Small intestine (tissue), 7 donors: ENCODE data around the gene ECE1. TPM values are rescaled to one million over a fixed set of nuclear protein-coding genes. Genes with fewer than 3 reads are reported as not detected.
A peak's percentile ranks its signal among the peaks of the same experiment; 100 is the strongest.

Experiments
- DNase-seq, 2 donors: peaks; one replicate each; pipeline versions ENCODE4 v3.0.0 to v3.0.0-alpha.2; 2013
- FAIRE-seq: peaks from 2 replicates; lab custom pipeline; 2012; peaks lifted over from hg19 to GRCh38; lab: Jason Lieb, UNC
- H3K27ac ChIP-seq, 3 donors: one replicate each; pipeline ENCODE4 v1.5.1; 2013; ENCODE audit warnings: low read length in 2 of 3, mild to moderate bottlenecking in 2 of 3, control low read depth in 1 of 3, inconsistent platforms in 1 of 3, low read depth in 1 of 3, moderate library complexity in 1 of 3
- H3K27me3 ChIP-seq, 3 donors: one replicate each; pipeline ENCODE4 v1.6.1; 2013; ENCODE audit warnings: low read length in 3 of 3, inconsistent platforms in 1 of 3; ENCODE audit not compliant: control insufficient read depth in 3 of 3, insufficient read depth in 3 of 3
- H3K36me3 ChIP-seq, 3 donors: one replicate each; pipeline ENCODE4 v1.6.1; 2013; ENCODE audit warnings: low read length in 3 of 3, inconsistent platforms in 1 of 3, low read depth in 1 of 3, mild to moderate bottlenecking in 1 of 3, moderate library complexity in 1 of 3; ENCODE audit not compliant: control insufficient read depth in 3 of 3, insufficient read depth in 2 of 3
- H3K4me1 ChIP-seq, 3 donors: one replicate each; pipeline ENCODE4 v1.6.1; 2013; ENCODE audit warnings: low read length in 2 of 3, inconsistent platforms in 1 of 3, low read depth in 1 of 3, mild to moderate bottlenecking in 1 of 3, moderate library complexity in 1 of 3; ENCODE audit not compliant: control insufficient read depth in 3 of 3, insufficient read depth in 2 of 3
- H3K4me3 ChIP-seq, 3 donors: one replicate each; pipeline ENCODE4 v1.5.1; 2013; ENCODE audit warnings: low read length in 3 of 3, control low read depth in 1 of 3, inconsistent platforms in 1 of 3, low read depth in 1 of 3, mild to moderate bottlenecking in 1 of 3, moderate library complexity in 1 of 3
- H3K9me3 ChIP-seq, 2 donors: one replicate each; pipeline ENCODE4 v1.6.1; 2013; ENCODE audit warnings: low read depth in 1 of 2, low read length in 1 of 2; ENCODE audit not compliant: control insufficient read depth in 2 of 2, insufficient read depth in 1 of 2
- WGBS, 3 donors: extraction: QIAGEN DNeasy Blood & Tissue Kit; methylation state at CpG; one replicate each; pipeline ENCODE4 v1.1.7; 2013; 5-methylcytosine and 5-hydroxymethylcytosine counted together
- polyA plus RNA-seq, 4 donors: library from polyadenylated mRNA; stranded (reverse) in 3 of 4; unstranded in 1 of 4; fragments of 200-250 nt in 3 of 4; fragments of 120-200 nt in 1 of 4; gene quantifications; one replicate each; pipeline versions ENCODE4 v1.2.1 to v1.2.3, GENCODE V29; 2013
- donor health status: healthy with polysubstance abuse.
- donor health status: control.
- donor health status: control.
- donor health status: Bipolar disorder and iron deficiency.
- donor health status: healthy.

The ECE1 gene
- polyA plus RNA-seq, 4 donors = 20.8 to 68.9 (median 40.4) TPM

DNA sequence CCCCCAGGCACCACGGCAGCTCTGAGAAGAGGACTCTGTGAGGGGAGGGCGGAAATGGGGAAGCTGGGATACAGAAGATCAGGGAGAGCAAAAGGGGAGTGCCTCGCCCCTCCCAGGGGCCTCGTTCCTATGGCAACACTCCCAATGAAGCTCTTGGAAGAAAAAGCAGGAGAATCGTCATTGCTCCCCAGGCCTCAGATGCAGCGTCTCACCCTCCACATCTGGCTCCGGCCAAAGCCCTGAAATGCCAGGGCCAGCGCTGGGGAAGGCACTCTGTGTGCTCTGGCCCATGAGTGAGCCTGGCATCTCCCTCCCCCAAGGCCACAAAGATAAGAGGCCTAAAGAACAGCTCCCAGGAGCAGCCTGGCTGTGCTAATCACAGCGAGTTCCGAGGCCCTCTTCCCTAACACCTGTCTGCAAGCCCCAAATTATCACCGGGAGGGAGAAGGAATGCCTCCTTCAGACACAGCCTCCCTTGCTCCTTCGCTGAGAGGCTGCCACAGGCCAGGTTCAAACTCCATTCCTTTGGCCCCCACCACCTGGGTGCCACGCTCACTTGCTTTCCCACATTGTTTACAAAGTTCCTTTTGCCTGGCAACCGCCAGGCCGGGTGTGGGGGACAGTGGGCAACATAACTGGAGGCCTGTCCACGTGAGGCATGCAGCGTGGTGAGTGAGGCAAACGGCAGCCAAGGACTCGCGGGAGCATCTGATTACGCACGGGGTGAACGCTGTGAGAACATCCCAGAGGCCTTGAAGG lies 27.8 kb downstream of the ECE1 start:
- Histone ChIP-seq H3K36me3 (peaks cover 3 to 84% (median 11%) of the 10 kb centered on the region in 3 donors), H3K9me3 (no peaks in the 10 kb centered on the region), H3K4me1 (peaks cover 0 to 57% (median 13%) of the 10 kb centered on the region in 3 donors), H3K4me3 (no peak overlapping the region), H3K27ac (peak overlapping the region; percentile 52 to 94 (median 89)), H3K27me3 (no peaks in the 10 kb centered on the region)
- FAIRE-seq = no peak
- DNase-seq = peak; percentile 56 to 90
- WGBS, 3 donors = 19 to 39% (median 33%) methylated on average over 23 of the region's 23 CpGs

DNA sequence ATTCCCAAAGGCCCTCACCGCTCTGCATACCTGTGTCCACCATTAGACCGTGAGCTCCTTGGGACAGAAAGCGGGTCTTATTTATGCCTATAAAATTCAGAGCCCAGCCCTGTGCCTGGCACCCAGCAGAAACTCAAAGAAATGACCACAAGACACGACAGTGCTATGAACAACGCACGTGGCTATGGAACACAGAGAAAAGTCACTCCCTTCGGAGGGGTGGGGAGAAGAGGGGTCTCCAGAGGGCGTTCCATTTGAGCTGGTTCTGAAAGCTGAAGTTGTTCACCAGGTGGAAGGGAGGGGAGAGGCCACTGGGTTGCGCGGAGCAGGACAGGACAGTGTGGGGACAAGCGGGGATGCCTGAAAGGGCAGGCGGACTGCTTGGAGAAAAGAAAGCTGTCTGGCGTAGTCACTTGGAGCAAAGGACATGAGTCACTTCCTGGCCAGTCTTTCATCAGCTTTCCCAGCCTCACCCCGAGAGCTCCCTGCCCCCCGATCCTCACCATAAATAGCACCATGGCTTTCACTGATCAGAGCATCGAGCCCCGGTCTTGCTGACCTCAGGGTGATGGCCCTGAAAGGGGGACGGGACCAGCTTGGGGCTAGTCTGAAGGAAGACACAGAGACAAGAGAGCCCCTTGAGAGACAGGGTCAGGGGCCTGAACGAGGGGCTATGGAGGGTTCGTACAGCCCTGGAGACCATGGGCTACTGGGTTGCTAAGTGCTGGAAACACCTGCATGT lies 28.5 kb downstream of the ECE1 start:
- Histone ChIP-seq H3K27me3 (no peaks in the 10 kb centered on the region), H3K27ac (peak overlapping the region; percentile 52 to 94 (median 89)), H3K4me1 (peaks cover 0 to 53% (median 13%) of the 10 kb centered on the region in 3 donors), H3K4me3 (no peak overlapping the region), H3K9me3 (no peaks in the 10 kb centered on the region), H3K36me3 (peaks cover 3 to 85% (median 12%) of the 10 kb centered on the region in 3 donors)
- 35 to 55% (median 43%) methylated on average over 20 of the region's 20 CpGs for WGBS, 3 donors
- no peak for FAIRE-seq
- DNase-seq = peak; percentile 59 to 88

DNA sequence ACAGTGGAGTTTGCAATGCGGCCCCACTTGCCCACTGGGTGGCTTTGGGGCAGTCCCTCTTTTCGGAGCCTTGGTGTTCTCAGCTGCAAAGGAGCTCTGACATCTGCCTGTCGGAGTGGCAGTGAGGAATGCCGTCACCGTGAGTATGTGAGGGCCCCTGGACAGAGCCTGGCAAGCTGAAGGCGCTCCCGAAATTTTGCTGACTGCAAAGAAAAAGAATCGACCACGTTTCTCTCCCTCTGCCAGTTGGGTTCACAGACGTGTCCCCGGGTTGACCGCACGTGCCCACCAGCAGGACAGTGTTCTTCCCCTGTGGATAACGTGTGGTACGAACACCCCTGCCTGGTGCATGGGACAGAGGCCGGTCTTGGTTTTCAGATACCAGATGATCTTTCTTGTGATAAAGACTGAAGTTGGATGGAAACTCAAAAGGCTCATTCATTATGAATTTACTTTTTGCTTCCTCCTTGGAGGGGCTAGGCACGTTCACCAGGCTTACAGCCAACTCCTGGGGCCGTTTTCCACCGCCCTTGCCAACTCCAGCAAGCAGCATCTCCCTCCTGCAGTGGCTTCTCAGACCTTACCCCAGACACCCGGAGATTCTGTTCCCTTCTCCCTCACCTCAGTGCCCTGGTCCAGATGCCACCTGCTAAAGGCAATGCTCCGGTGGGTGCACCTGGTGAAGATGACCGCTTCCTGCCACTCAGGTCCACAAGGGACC lies 29.7 kb downstream of the ECE1 start:
- WGBS, 3 donors = 72 to 81% (median 80%) methylated on average over 22 of the region's 22 CpGs
- H3K36me3 ChIP-seq = peaks cover 6 to 88% (median 14%) of the 10 kb centered on the region in 3 donors
- no peak for FAIRE-seq
- H3K4me3 ChIP-seq = no peak overlapping the region
- no peaks in the 10 kb centered on the region for H3K9me3 ChIP-seq
- H3K4me1 ChIP-seq = peaks cover 0 to 41% (median 13%) of the 10 kb centered on the region in 3 donors
- DNase-seq = no peak
- peak overlapping the region in 1 of 3 donors; percentile 94 for H3K27ac ChIP-seq
- no peaks in the 10 kb centered on the region for H3K27me3 ChIP-seq

DNA sequence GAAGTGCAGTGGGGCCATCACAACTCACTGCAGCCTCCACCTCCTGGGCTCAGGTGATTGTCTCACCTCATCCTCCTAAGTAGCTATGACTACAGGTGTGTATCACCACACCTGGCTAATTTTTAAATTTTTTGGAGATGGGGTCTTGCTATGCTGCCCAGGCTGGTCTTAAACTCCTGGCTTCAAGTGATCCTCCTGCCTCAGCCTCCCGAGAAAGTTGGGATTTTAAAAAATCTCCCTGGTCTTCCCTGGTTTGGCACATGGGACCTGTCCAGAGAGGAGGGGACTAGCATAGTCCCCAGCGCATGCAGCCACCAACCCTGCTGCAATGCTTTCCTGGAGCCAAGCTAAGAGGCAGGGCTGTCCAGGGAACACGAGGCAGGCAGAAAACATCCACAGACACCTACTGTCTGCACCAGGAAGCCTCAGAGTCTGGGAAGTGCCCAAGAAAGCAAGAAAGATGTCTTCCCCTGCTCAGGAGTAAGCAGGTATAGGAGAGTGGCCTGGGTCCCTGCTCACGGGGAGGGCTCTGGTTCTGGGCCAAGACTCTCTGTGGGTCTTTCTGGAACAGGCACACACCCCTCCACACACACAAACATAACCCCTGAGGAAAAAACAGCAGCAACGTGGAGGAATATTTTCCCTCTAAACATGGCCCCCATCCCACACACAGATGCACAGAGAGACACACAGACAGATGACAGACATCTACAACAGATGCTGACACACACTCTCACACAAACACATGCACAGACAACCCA lies 30.8 kb downstream of the ECE1 start:
- no peaks in the 10 kb centered on the region for H3K27me3 ChIP-seq
- 83 to 92% (median 89%) methylated on average over 5 of the region's 5 CpGs for WGBS, 3 donors
- H3K4me3 ChIP-seq = no peak overlapping the region
- no peaks in the 10 kb centered on the region for H3K9me3 ChIP-seq
- DNase-seq = no peak
- H3K4me1 ChIP-seq = peaks cover 0 to 31% (median 13%) of the 10 kb centered on the region in 3 donors
- FAIRE-seq = no peak
- H3K27ac ChIP-seq = no peak overlapping the region
- peaks cover 5 to 90% (median 17%) of the 10 kb centered on the region in 3 donors for H3K36me3 ChIP-seq

DNA sequence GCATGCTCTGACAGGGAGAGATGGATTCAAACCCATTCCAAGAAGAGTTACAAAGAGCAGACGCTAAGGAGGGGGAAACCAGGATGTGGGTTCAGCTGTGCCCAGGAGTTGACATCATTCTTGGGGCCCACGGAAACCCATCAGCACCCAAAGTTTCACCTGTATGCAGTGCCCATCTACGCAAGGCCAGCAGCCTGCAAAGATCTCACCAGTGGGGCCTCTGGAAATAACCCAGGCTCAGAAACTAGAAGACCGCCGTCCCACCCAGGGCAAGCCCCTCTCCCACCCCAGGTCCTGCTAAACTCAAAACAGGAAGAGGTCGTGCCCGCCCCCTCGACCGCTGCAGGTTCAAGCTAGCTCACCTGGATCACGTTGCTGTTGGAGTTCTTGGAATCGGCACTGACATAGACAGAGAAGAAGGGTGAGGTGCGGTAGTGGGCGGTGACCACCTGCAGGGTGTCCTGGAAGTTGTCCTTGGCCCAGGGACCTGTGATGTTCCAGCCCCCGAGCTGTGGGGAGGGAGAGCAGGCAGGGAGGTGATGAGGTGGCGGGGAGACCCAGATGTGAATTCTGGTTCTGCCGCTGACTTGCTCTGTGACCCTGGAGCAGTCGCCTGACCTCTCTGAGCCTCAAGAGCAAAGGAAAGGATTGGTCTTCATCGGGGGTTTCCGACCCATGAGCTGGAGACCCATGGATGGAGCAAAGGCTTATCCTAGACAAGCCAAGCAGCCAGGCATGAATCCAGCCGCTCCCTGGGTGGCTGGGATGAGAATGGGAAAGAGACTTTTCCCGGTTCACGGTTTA lies 31.7 kb downstream of the ECE1 start:
- FAIRE-seq (no peak), DNase-seq (no peak)
- Histone ChIP-seq H3K4me3 (no peak overlapping the region), H3K9me3 (no peaks in the 10 kb centered on the region), H3K4me1 (peaks cover 0 to 26% (median 13%) of the 10 kb centered on the region in 3 donors), H3K36me3 (peaks cover 7 to 86% (median 17%) of the 10 kb centered on the region in 3 donors), H3K27me3 (no peaks in the 10 kb centered on the region), H3K27ac (no peak overlapping the region)
- 86 to 91% (median 89%) methylated on average over 22 of the region's 22 CpGs for WGBS, 3 donors

DNA sequence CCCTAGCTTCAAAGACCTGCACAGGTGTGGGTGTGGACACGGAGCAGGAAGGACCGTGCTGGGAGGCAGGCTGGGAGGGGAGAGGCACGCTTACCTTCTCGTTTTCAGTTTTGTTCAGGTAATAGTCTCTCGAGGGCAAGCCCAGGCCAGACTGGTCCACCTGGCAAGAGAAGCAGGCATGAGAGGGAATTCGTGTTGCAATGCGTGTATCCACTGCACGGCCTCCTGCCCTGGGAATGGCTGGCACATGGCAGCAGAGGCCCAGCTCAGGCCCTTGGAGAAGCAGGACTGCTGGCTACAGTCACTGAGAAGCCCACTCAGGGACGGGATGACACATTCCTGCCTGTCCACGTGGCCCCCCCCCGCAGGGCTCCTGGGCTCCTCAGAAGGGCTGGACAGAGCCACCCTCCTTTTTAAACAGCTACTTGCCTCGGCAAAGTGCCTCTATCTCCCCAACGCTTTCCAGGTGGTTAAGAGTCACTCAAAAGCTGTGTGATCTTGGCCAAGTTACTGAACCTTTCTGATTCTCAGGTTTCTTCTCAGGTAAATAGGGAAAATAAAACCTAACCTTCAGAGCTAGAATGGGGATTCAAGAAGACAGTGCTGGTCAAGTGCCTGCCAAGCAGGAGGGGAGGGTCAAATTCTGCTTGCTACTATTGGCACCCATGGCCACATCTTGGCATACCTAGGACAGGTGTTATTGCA lies 32.7 kb downstream of the ECE1 start:
- Histone ChIP-seq H3K27me3 (no peaks in the 10 kb centered on the region), H3K36me3 (peaks cover 7 to 79% (median 17%) of the 10 kb centered on the region in 3 donors), H3K4me1 (peaks cover 0 to 21% (median 11%) of the 10 kb centered on the region in 3 donors), H3K4me3 (no peak overlapping the region), H3K27ac (no peak overlapping the region), H3K9me3 (no peaks in the 10 kb centered on the region)
- FAIRE-seq (no peak), DNase-seq (no peak)
- WGBS, 3 donors = 89 to 91% (median 89%) methylated on average over 13 of the region's 13 CpGs

DNA sequence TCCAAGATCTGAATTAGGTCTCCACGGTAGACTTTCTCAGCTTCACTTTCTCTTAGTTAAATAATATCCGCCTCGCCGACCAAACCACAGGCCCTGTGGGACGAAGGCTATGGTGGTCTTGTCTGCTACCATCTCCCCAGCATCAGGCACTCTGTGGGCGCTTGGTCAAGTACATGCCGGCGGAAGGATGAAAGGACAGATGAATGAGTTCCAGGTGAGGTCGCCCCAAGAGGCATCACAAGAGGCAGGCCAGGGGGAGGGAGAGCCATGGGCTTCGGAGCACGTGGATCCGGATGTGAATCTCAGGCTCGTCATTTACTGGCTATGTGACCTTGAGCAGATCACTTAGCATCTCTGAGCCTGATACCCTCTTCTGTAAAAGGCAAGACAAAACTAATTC lies 33.5 kb downstream of the ECE1 start:
- DNase-seq = no peak
- Histone ChIP-seq H3K36me3 (peaks cover 7 to 74% (median 17%) of the 10 kb centered on the region in 3 donors), H3K27ac (no peak overlapping the region)

More for the DNA sequence above, 33.5 kb downstream of the ECE1 start:
- H3K4me1 ChIP-seq = peaks cover 0 to 21% (median 5%) of the 10 kb centered on the region in 3 donors
- 93 to 95% (median 93%) methylated on average over 13 of the region's 13 CpGs for WGBS, 3 donors
- H3K4me3 ChIP-seq = no peak overlapping the region
- FAIRE-seq = no peak
- H3K9me3 ChIP-seq = no peaks in the 10 kb centered on the region
- no peaks in the 10 kb centered on the region for H3K27me3 ChIP-seq
